LoVo (cell line): ENCODE measurements around the gene ADAMTS14.
A peak's percentile ranks its signal among the peaks of the same experiment; 100 is the strongest.
"Not testable (repeated sequence)": the region's sequence is repeated elsewhere in the genome, so short reads cannot be mapped to it uniquely, and the experiment has no call there.

Source experiments
- DNase-seq: peaks from one replicate; pipeline ENCODE4 v3.0.0-alpha.2; 2016; ENCODE audit warnings: low spot score

Gene ADAMTS14

GRCh38 chr10:70752571-70752970 is 80.3 kb downstream of the ADAMTS14 start:
- DNase-seq, result no peak

GRCh38 chr10:70753026-70753663 is 80.8 kb downstream of the ADAMTS14 start:
- no peak for DNase-seq

GRCh38 chr10:70753841-70754621 is 81.7 kb downstream of the ADAMTS14 start:
- DNase-seq, result no peak

GRCh38 chr10:70756700-70757360 is 84.5 kb downstream of the ADAMTS14 start:
- DNase-seq, result no peak

- no peak for DNase-seq
Observed at GRCh38 chr10:70757856-70758255, 85.5 kb downstream of the ADAMTS14 start.

GRCh38 chr10:70758757-70759514 is 86.6 kb downstream of the ADAMTS14 start:
- peak; percentile 67 for DNase-seq

GRCh38 chr10:70759781-70760180 is 87.5 kb downstream of the ADAMTS14 start:
- DNase-seq, result no peak

- no peak for DNase-seq
Observed at GRCh38 chr10:70760271-70760787, 88.0 kb downstream of the ADAMTS14 start.

- no peak for DNase-seq
Observed at GRCh38 chr10:70761031-70761601, 88.8 kb downstream of the ADAMTS14 start.

GRCh38 chr10:70761727-70762350 is 89.5 kb downstream of the ADAMTS14 start:
- DNase-seq, result no peak

GRCh38 chr10:70762441-70763175 is 90.3 kb downstream of the ADAMTS14 start:
- DNase-seq, result no peak

GRCh38 chr10:70763567-70763966 is 91.3 kb downstream of the ADAMTS14 start:
- DNase-seq, result no peak

- no peak for DNase-seq
Observed at GRCh38 chr10:70765794-70766594, 93.7 kb downstream of the ADAMTS14 start.

- not testable (repeated sequence) for DNase-seq
Observed at GRCh38 chr10:70768026-70768685, 95.8 kb downstream of the ADAMTS14 start.

GRCh38 chr10:70769121-70769520 is 96.8 kb downstream of the ADAMTS14 start:
- DNase-seq, result no peak

GRCh38 chr10:70770001-70770400 is 97.7 kb downstream of the ADAMTS14 start:
- DNase-seq, result no peak

GRCh38 chr10:70770516-70770915 is 98.2 kb downstream of the ADAMTS14 start:
- not testable (repeated sequence) for DNase-seq

GRCh38 chr10:70771311-70772194 is 99.2 kb downstream of the ADAMTS14 start:
- no peak for DNase-seq
